HepG2 (cell line): Measurements from ENCODE around the gene THRA. TPM values are rescaled to one million over a fixed set of nuclear protein-coding genes. Genes with fewer than 3 reads are reported as not detected.

Experiments
- CREB1 ChIP-seq, 2 experiments: fragments of 450-650 bp in 1 of 2; IDR thresholded peaks; 2 replicates each; pipeline ENCODE4 v1.6.1; 2016 to 2017; ENCODE audit warnings: control low read depth in 1 of 2, mild to moderate bottlenecking in 1 of 2, missing compliant biosample characterization in 1 of 2, missing genetic modification characterization in 1 of 2
- HDAC1 ChIP-seq: sonication (generic); formaldehyde crosslinking; IDR thresholded peaks from 2 replicates; pipeline ENCODE4 v1.5.1; 2020; ENCODE audit warnings: mild to moderate bottlenecking, missing genetic modification reagents
- KDM1A ChIP-seq: IDR thresholded peaks from 2 replicates; pipeline ENCODE4 v1.6.1; 2016; ENCODE audit warnings: missing compliant biosample characterization
- KDM4B ChIP-seq: sonication (generic); formaldehyde crosslinking; IDR thresholded peaks from 2 replicates; pipeline ENCODE4 v1.4.0; 2020; ENCODE audit warnings: missing genetic modification reagents
- KLF16 ChIP-seq, 2 experiments: sonication (generic) in 1 of 2; formaldehyde crosslinking in 1 of 2; IDR thresholded peaks; 2 replicates each; pipeline versions ENCODE4 v1.6.1 to v1.8.0; 2016 to 2023; ENCODE audit warnings: missing genetic modification reagents in 2 of 2, missing compliant biosample characterization in 1 of 2
- MAF1 ChIP-seq: sonication (generic); formaldehyde crosslinking; IDR thresholded peaks from 2 replicates; pipeline ENCODE4 v1.5.0; 2020; ENCODE audit warnings: missing genetic modification reagents, borderline replicate concordance
- NFYC ChIP-seq: IDR thresholded peaks from 2 replicates; pipeline ENCODE4 v1.6.1; 2016; ENCODE audit warnings: missing genetic modification reagents, missing compliant biosample characterization
- SMARCC2 ChIP-seq: fragments of 450-650 bp; IDR thresholded peaks from 2 replicates; pipeline ENCODE4 v1.6.1; 2017; ENCODE audit warnings: antibody characterized with exemption, mild to moderate bottlenecking
- ZBTB7B ChIP-seq: sonication (generic); formaldehyde crosslinking; IDR thresholded peaks from 2 replicates; pipeline ENCODE4 v1.4.0; 2020; ENCODE audit warnings: missing genetic modification reagents
- ZNF564 ChIP-seq: sonication (generic); formaldehyde crosslinking; IDR thresholded peaks from 2 replicates; pipeline ENCODE4 v1.8.1; 2023; ENCODE audit warnings: mild to moderate bottlenecking, missing genetic modification reagents
- ZNF747 ChIP-seq: sonication (generic); formaldehyde crosslinking; IDR thresholded peaks from 2 replicates; pipeline ENCODE4 v1.8.1; 2023; ENCODE audit warnings: missing genetic modification reagents, mild to moderate bottlenecking, borderline replicate concordance
- ZNF878 ChIP-seq: sonication (generic); formaldehyde crosslinking; IDR thresholded peaks from 2 replicates; pipeline ENCODE4 v1.8.1; 2023; ENCODE audit warnings: mild to moderate bottlenecking, missing genetic modification reagents, moderate library complexity
- ZSCAN25 ChIP-seq: sonication (generic); formaldehyde crosslinking; IDR thresholded peaks from 2 replicates; pipeline ENCODE4 v1.8.0; 2022; ENCODE audit warnings: mild to moderate bottlenecking, missing genetic modification reagents
- polyA plus RNA-seq, 8 experiments: library from polyadenylated mRNA; depleted of rRNA in 3 of 8; stranded (reverse) in 7 of 8; unstranded in 1 of 8; fragments of >200 nt; fragmentation: Illumina TruSeq in 4 of 8; extraction: Trizol in 4 of 8; gene quantifications; 2 replicates each; pipeline versions ENCODE4 v1.2.1 to v1.2.3, GENCODE V29; 2011 to 2016; ENCODE audit warnings: low read depth in 4 of 8, missing spikeins in 1 of 8, mixed read lengths in 1 of 8; ENCODE audit not compliant: insufficient read depth in 1 of 8
- total RNA-seq, 5 experiments: library from RNA; depleted of rRNA; stranded (reverse); fragments of >200 nt; fragmentation: Illumina TruSeq; extraction: Trizol; gene quantifications; 2 replicates each; pipeline ENCODE4 v1.2.3, GENCODE V29; 2016; ENCODE audit warnings: low read depth in 1 of 5
- TF ChIP-seq, protein P1 (sequence below): sonication (generic); formaldehyde crosslinking; IDR thresholded peaks from 2 replicates; pipeline ENCODE4 v1.5.1; 2020; ENCODE audit warnings: mild to moderate bottlenecking, missing genetic modification reagents, moderate library complexity
- TF ChIP-seq, protein P2 (sequence below): sonication (generic); formaldehyde crosslinking; IDR thresholded peaks from 2 replicates; pipeline ENCODE4 v1.5.0; 2020; ENCODE audit warnings: missing genetic modification reagents
- TF ChIP-seq, protein P3 (sequence below): sonication (generic); formaldehyde crosslinking; conservative IDR thresholded peaks from 2 replicates; pipeline ENCODE4 v1.8.1; 2023; ENCODE audit warnings: missing genetic modification reagents
- TF ChIP-seq, protein P4 (sequence below): sonication (generic); formaldehyde crosslinking; IDR thresholded peaks from 2 replicates; pipeline ENCODE4 v1.5.1; 2020; ENCODE audit warnings: missing genetic modification reagents, mild to moderate bottlenecking, borderline replicate concordance
- TF ChIP-seq, protein P5 (sequence below): sonication (generic); formaldehyde crosslinking; IDR thresholded peaks from 2 replicates; pipeline ENCODE4 v1.5.1; 2020; ENCODE audit warnings: missing genetic modification reagents, mild to moderate bottlenecking, borderline replicate concordance
- TF ChIP-seq, protein P6 (sequence below): sonication (generic); formaldehyde crosslinking; IDR thresholded peaks from 2 replicates; pipeline ENCODE4 v1.4.0; 2020; ENCODE audit warnings: mild to moderate bottlenecking, missing genetic modification reagents
- TF ChIP-seq, protein P7 (sequence below): sonication (generic); formaldehyde crosslinking; IDR thresholded peaks from 2 replicates; pipeline ENCODE4 v1.5.0; 2020; ENCODE audit warnings: mild to moderate bottlenecking, missing genetic modification reagents

Gene THRA
- total and polyA plus RNA-seq, 2 of the 13 experiments (the other 11 are each of a cell fraction or from before 2014, with no cell fraction given), result 8.0 to 9.9 TPM

DNA sequence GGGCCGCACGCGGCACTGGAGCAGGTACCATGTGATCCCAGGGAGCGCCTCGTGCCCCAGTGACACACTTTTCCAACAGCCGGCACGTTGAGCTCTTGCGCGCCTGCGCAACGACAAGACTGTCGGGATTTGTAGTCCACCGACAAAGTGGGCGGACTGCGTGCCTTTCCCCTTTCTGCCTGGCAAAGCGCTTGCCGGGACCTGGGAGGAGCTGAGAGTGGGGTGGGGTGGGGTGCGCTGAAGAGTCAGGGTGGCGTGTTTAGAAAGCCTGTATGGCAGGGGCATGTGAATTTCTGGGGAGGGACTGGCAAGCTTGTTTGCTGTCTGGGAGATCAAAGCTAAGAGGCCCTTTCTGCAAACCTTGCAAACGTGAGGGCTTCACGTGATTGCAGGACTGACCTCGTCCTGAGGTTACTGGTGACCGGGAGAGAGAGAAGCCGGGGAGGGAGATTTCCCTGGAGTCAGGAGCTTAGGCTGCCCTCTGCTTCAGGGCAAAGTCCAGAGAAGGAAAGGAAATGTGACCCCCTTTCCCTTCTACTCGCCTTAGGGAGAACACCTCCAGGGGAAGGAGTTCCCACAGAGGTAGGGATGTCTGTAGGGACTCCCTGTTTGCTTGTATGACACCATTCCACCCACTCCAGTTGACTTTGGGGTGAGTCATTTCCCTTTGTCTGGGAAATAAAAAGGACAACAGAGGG is 38.1 kb downstream of the THRA start (continued):
- TF ChIP-seq, protein P1, sequence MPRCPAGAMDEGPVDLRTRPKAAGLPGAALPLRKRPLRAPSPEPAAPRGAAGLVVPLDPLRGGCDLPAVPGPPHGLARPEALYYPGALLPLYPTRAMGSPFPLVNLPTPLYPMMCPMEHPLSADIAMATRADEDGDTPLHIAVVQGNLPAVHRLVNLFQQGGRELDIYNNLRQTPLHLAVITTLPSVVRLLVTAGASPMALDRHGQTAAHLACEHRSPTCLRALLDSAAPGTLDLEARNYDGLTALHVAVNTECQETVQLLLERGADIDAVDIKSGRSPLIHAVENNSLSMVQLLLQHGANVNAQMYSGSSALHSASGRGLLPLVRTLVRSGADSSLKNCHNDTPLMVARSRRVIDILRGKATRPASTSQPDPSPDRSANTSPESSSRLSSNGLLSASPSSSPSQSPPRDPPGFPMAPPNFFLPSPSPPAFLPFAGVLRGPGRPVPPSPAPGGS (CRISPR knock-in tag), result peak; percentile 99
- TF ChIP-seq NFYC (peak; percentile 67), SMARCC2 (0 out of 2 replicates have a peak, but pooled peaks have one; percentile 42), ZBTB7B (CRISPR knock-in tag) (peak; percentile 91), ZNF878 (CRISPR knock-in tag) (no peak), HDAC1 (CRISPR knock-in tag) (peak; percentile 96), KDM4B (peak; percentile 39; the same call in 1 of the 2 replicates), MAF1 (no peak), KLF16 (CRISPR knock-in tag; IDR thresholded peaks at IDR 0.05) (peak; percentile 17 to 85; a peak in 2 of 4 replicates), ZNF747 (CRISPR knock-in tag) (peak; percentile 99), KDM1A (CRISPR knock-in tag) (peak; percentile 47; the same call in 1 of the 2 replicates), ZNF564 (peak; percentile 94; the same call in 1 of the 2 replicates), ZSCAN25 (CRISPR knock-in tag) (peak; percentile 87), CREB1 (IDR thresholded peaks at IDR 0.05) (peak; percentile 74), CREB1 (CRISPR knock-in tag; IDR thresholded peaks at IDR 0.05) (peak; percentile 60)
- TF ChIP-seq, protein P2, sequence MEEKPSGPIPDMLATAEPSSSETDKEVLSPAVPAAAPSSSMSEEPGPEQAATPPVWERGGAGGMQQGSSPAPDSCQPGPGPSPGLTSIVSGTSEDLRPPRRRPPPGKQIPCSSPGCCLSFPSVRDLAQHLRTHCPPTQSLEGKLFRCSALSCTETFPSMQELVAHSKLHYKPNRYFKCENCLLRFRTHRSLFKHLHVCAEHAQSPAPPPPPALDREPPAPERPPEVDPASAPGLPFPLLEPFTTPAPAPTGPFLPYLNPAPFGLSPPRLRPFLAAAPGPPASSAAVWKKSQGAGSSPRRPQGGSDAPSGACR, result 0 out of 2 replicates have a peak, but pooled peaks have one; percentile 95
- TF ChIP-seq, protein P3, sequence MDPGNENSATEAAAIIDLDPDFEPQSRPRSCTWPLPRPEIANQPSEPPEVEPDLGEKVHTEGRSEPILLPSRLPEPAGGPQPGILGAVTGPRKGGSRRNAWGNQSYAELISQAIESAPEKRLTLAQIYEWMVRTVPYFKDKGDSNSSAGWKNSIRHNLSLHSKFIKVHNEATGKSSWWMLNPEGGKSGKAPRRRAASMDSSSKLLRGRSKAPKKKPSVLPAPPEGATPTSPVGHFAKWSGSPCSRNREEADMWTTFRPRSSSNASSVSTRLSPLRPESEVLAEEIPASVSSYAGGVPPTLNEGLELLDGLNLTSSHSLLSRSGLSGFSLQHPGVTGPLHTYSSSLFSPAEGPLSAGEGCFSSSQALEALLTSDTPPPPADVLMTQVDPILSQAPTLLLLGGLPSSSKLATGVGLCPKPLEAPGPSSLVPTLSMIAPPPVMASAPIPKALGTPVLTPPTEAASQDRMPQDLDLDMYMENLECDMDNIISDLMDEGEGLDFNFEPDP (CRISPR knock-in tag), result no peak
- TF ChIP-seq, protein P4, sequence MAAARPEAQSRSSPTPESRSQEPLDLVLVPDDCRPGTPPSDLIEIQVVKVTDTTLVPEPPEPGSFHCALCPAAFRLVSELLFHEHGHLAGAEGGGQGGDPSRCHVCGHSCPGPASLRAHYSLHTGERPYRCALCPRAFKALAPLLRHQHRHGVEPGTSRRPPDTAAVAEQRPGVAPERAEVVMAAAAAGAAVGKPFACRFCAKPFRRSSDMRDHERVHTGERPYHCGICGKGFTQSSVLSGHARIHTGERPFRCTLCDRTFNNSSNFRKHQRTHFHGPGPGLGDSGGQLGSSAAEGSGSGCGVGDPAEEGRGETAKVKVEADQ (CRISPR knock-in tag), result peak; percentile 98
- TF ChIP-seq, protein P5, sequence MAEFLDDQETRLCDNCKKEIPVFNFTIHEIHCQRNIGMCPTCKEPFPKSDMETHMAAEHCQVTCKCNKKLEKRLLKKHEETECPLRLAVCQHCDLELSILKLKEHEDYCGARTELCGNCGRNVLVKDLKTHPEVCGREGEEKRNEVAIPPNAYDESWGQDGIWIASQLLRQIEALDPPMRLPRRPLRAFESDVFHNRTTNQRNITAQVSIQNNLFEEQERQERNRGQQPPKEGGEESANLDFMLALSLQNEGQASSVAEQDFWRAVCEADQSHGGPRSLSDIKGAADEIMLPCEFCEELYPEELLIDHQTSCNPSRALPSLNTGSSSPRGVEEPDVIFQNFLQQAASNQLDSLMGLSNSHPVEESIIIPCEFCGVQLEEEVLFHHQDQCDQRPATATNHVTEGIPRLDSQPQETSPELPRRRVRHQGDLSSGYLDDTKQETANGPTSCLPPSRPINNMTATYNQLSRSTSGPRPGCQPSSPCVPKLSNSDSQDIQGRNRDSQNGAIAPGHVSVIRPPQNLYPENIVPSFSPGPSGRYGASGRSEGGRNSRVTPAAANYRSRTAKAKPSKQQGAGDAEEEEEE (CRISPR knock-in tag), result no peak; the same call in 1 of the 2 replicates
- TF ChIP-seq, protein P6, sequence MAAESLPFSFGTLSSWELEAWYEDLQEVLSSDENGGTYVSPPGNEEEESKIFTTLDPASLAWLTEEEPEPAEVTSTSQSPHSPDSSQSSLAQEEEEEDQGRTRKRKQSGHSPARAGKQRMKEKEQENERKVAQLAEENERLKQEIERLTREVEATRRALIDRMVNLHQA, result no peak
- TF ChIP-seq, protein P7, sequence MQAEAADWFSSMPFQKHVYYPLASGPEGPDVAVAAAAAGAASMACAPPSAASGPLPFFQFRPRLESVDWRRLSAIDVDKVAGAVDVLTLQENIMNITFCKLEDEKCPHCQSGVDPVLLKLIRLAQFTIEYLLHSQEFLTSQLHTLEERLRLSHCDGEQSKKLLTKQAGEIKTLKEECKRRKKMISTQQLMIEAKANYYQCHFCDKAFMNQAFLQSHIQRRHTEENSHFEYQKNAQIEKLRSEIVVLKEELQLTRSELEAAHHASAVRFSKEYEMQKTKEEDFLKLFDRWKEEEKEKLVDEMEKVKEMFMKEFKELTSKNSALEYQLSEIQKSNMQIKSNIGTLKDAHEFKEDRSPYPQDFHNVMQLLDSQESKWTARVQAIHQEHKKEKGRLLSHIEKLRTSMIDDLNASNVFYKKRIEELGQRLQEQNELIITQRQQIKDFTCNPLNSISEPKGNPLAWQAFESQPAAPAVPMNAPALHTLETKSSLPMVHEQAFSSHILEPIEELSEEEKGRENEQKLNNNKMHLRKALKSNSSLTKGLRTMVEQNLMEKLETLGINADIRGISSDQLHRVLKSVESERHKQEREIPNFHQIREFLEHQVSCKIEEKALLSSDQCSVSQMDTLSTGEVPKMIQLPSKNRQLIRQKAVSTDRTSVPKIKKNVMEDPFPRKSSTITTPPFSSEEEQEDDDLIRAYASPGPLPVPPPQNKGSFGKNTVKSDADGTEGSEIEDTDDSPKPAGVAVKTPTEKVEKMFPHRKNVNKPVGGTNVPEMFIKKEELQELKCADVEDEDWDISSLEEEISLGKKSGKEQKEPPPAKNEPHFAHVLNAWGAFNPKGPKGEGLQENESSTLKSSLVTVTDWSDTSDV (CRISPR knock-in tag), result peak; percentile 99
